Measurements from ENCODE around the gene TGFB1I1. TPM values are rescaled to one million over a fixed set of nuclear protein-coding genes. Genes with fewer than 3 reads are reported as not detected.

TGFB1I1 gene
- total RNA-seq, 1 experiment from 2014 or later, result 8.7 TPM

DNA sequence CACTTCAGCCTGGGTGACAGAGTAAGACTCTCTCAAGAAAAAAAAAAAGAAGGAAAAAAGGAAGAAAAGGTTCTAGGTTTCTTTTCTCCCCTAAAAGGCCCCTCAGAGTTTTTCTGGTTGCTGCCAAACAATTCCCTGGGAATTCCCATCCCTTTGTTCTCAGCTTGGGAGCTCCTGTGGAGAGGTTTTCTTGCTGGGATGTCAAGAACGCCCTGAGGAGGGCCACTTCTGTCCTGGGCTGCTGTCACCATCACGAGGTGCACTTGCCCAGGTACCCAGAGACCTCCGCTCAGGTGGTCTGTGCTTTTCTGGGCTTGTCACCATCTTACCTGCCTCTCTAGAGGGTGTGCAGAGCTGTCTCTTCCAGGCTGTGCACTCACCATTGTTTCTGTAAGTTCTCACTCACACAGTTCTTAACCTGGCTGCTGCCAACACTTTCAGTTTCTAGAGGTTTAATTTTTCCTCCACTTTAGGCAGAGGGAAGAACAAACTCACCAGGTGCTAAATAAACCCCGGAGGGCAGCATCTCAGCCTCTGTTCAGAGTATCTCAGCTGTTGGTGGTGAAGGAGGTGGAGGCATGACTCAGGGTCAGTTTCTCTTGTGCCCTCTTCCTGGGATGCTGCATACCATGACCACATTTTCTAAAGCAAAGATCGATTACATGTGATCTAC, 41.4 kb upstream of the TGFB1I1 start:
- RAD21 ChIA-PET (ENCODE audit: low non-redundant PET in 1 of 2, low total read pairs in 2 of 2, uncharacterized antibody in 2 of 2, unreplicated experiment in 2 of 2), result no interaction called here
- Histone ChIP-seq H3K4me1 (ENCODE audit: control insufficient read depth in 1 of 2, insufficient read depth in 2 of 2, low read length in 2 of 2) (peaks cover 3 to 9% of the 10 kb centered on the region in 2 experiments; a peak in 3 of 4 replicates), H3K9me2 (ENCODE audit: insufficient read depth) (no peaks in the 10 kb centered on the region), H3K27ac (ENCODE audit: low read depth, low read length) (no peak overlapping the region), H3K36me3 (ENCODE audit: control insufficient read depth in 1 of 2, insufficient read depth in 2 of 2, low read length in 2 of 2) (no peaks in the 10 kb centered on the region), H4K20me1 (ENCODE audit: insufficient read depth) (no peaks in the 10 kb centered on the region), H3K4me2 (ENCODE audit: low read length) (no peak overlapping the region), H3K9me3 (ENCODE audit: control insufficient read depth in 1 of 2, insufficient read depth in 1 of 2, low read depth in 1 of 2, low read length in 2 of 2) (no peaks in the 10 kb centered on the region), H3K9ac (ENCODE audit: low read length) (no peak overlapping the region), H3K27me3 (ENCODE audit: insufficient read depth, low read length) (no peaks in the 10 kb centered on the region), H2AFZ (ENCODE audit: low read depth, low read length, poor library complexity, severe bottlenecking) (no peak overlapping the region), H3K4me3 (replicated peaks in 1 of 2; ENCODE audit: low read depth in 1 of 2, low read length in 2 of 2) (no peak overlapping the region), H3K79me2 (ENCODE audit: insufficient read depth, low read length) (no peaks in the 10 kb centered on the region)
- POLR2A ChIA-PET, result no interaction called here
- TF ChIP-seq ELF1 (IDR thresholded peaks at IDR 0.05; ENCODE audit: borderline replicate concordance, low read depth) (no peak), YY1 (IDR thresholded peaks at IDR 0.05; ENCODE audit: extremely low read depth, insufficient replicate concordance, low read depth, low read length) (no peak), SIN3A (IDR thresholded peaks at IDR 0.05; ENCODE audit: low read depth) (no peak), TCF7L2 (IDR thresholded peaks at IDR 0.05; ENCODE audit: borderline replicate concordance, extremely low read depth, insufficient read depth, insufficient read length) (no peak), ZNF274 (IDR thresholded peaks at IDR 0.05; ENCODE audit: low read depth, low read length) (no peak), RAD21 (IDR thresholded peaks at IDR 0.05; ENCODE audit: low read depth) (no peak), FOSL1 (IDR thresholded peaks at IDR 0.05; ENCODE audit: low read depth) (no peak), EZH2phosphoT487 (IDR thresholded peaks at IDR 0.05; ENCODE audit: borderline replicate concordance) (no peak), JUND (IDR thresholded peaks at IDR 0.05) (no peak), CEBPB (IDR thresholded peaks at IDR 0.05; ENCODE audit: low read depth) (no peak), EGR1 (IDR thresholded peaks at IDR 0.05; ENCODE audit: low read depth) (no peak), EZH2 (IDR thresholded peaks at IDR 0.05) (no peak)
- TF ChIP-seq, protein P1, sequence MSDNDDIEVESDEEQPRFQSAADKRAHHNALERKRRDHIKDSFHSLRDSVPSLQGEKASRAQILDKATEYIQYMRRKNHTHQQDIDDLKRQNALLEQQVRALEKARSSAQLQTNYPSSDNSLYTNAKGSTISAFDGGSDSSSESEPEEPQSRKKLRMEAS (IDR thresholded peaks at IDR 0.05), result no peak
- intact Hi-C loops (cut with micrococcal nuclease), result no loop called here
- CTCF ChIA-PET, result no interaction called here
- no peak for ATAC-seq
- no peak for DNase-seq (ENCODE audit: low read depth, low spot score)
- no TSS peak for BruUV-seq (replicated peaks)

Data from HCT116 (cell line).